Spinal cord (tissue), 10 donors: ENCODE results near the gene NOL3. TPM values are rescaled to one million over a fixed set of nuclear protein-coding genes. Genes with fewer than 3 reads are reported as not detected.

Source experiments
- DNase-seq, 6 donors: peaks; one replicate each; pipeline versions ENCODE4 v3.0.0 to v3.0.0-alpha.2; 2013 to 2015; ENCODE audit warnings: low spot score in 6 of 6, low read depth in 4 of 6
- H3K27ac ChIP-seq: one replicate; pipeline ENCODE4 v1.5.1; 2013; ENCODE audit warnings: low read depth, low read length, control low read depth
- H3K27me3 ChIP-seq: one replicate; pipeline ENCODE4 v1.6.1; 2013; ENCODE audit warnings: low read length; ENCODE audit not compliant: control insufficient read depth, insufficient read depth
- H3K36me3 ChIP-seq: one replicate; pipeline ENCODE4 v1.6.1; 2013; ENCODE audit warnings: low read length; ENCODE audit not compliant: control insufficient read depth, insufficient read depth
- H3K4me1 ChIP-seq: one replicate; pipeline ENCODE4 v1.6.1; 2013; ENCODE audit warnings: low read length; ENCODE audit not compliant: control insufficient read depth, insufficient read depth
- H3K4me3 ChIP-seq: one replicate; pipeline ENCODE4 v1.5.1; 2013; ENCODE audit warnings: low read depth, low read length, control low read depth
- H3K9me3 ChIP-seq: one replicate; pipeline ENCODE4 v1.6.1; 2013; ENCODE audit warnings: low read length; ENCODE audit not compliant: control insufficient read depth, insufficient read depth
- WGBS: methylation state at CpG from one replicate; pipeline ENCODE4 v1.1.5; 2013; ENCODE audit warnings: missing lambda C conversion rate; ENCODE audit not compliant: insufficient coverage; 5-methylcytosine and 5-hydroxymethylcytosine counted together
- polyA plus RNA-seq, 2 donors: library from polyadenylated mRNA; unstranded; fragments of 120-200 nt; gene quantifications; one replicate each; pipeline ENCODE4 v1.2.1, GENCODE V29; 2013; ENCODE audit not compliant: insufficient read length in 2 of 2
- total RNA-seq, 2 donors: library from RNA; depleted of rRNA in 1 of 2; stranded (reverse); fragments of 120-200 nt in 1 of 2; fragments of >200 nt in 1 of 2; gene quantifications; one replicate each; pipeline versions ENCODE4 v1.2.3 to v1.2.4, GENCODE V29; 2013 to 2014
- donor health status: healthy.

The NOL3 gene
- total and polyA plus RNA-seq, 4 donors = 14.0 to 25.4 (median 19.1) TPM

- Histone ChIP-seq H3K27me3 (peaks cover 41% of the 10 kb centered on the region), H3K4me3 (no peak overlapping the region), H3K36me3 (peaks cover 77% of the 10 kb centered on the region), H3K4me1 (peaks cover 30% of the 10 kb centered on the region), H3K9me3 (no peaks in the 10 kb centered on the region), H3K27ac (no peak overlapping the region)
- no peak for DNase-seq
- 94% methylated on average over 5 of the region's 7 CpGs for WGBS
These were observed 23.6 kb upstream of the NOL3 start for GRCh38 chr16:67146523-67147357.

GRCh38 chr16:67147437-67148140 lies 22.7 kb upstream of the NOL3 start:
- Histone ChIP-seq H3K27me3 (peaks cover 44% of the 10 kb centered on the region), H3K36me3 (peaks cover 69% of the 10 kb centered on the region), H3K4me1 (peaks cover 30% of the 10 kb centered on the region), H3K9me3 (no peaks in the 10 kb centered on the region), H3K4me3 (no peak overlapping the region), H3K27ac (no peak overlapping the region)
- WGBS = 100% methylated on average over 4 of the region's 4 CpGs
- DNase-seq = peak in 1 of 6 donors; percentile 44

- H3K9me3 ChIP-seq = no peaks in the 10 kb centered on the region
- no peak overlapping the region for H3K27ac ChIP-seq
- no peak overlapping the region for H3K4me3 ChIP-seq
- peaks cover 62% of the 10 kb centered on the region for H3K36me3 ChIP-seq
- no peak for DNase-seq
- peaks cover 30% of the 10 kb centered on the region for H3K4me1 ChIP-seq
- H3K27me3 ChIP-seq = peaks cover 48% of the 10 kb centered on the region
- 96% methylated on average over 2 of the region's 2 CpGs for WGBS
These were observed 22.1 kb upstream of the NOL3 start for GRCh38 chr16:67148221-67148620.

- H3K4me3 ChIP-seq = no peak overlapping the region
- H3K27me3 ChIP-seq = peaks cover 51% of the 10 kb centered on the region
- H3K27ac ChIP-seq = no peak overlapping the region
- DNase-seq = no peak
- no peaks in the 10 kb centered on the region for H3K9me3 ChIP-seq
- H3K36me3 ChIP-seq = peaks cover 57% of the 10 kb centered on the region
- 92% methylated on average over 10 of the region's 11 CpGs for WGBS
- peaks cover 30% of the 10 kb centered on the region for H3K4me1 ChIP-seq
These were observed 21.6 kb upstream of the NOL3 start for GRCh38 chr16:67148656-67149275.

- DNase-seq = no peak
- Histone ChIP-seq H3K9me3 (no peaks in the 10 kb centered on the region), H3K27ac (no peak overlapping the region), H3K4me3 (no peak overlapping the region), H3K4me1 (peaks cover 32% of the 10 kb centered on the region), H3K36me3 (peaks cover 50% of the 10 kb centered on the region), H3K27me3 (peaks cover 58% of the 10 kb centered on the region)
- 32% methylated on average over 77 of the region's 77 CpGs for WGBS
These were observed 20.9 kb upstream of the NOL3 start for GRCh38 chr16:67149276-67150046.

- H3K36me3 ChIP-seq = peaks cover 42% of the 10 kb centered on the region
- H3K4me1 ChIP-seq = peaks cover 39% of the 10 kb centered on the region
- H3K4me3 ChIP-seq = peak overlapping the region; percentile 36
- WGBS = 1% methylated on average over 94 of the region's 94 CpGs
- peak in 1 of 6 donors; percentile 68 for DNase-seq
- no peaks in the 10 kb centered on the region for H3K9me3 ChIP-seq
- H3K27me3 ChIP-seq = peaks cover 65% of the 10 kb centered on the region
- peak overlapping the region; percentile 65 for H3K27ac ChIP-seq
These were observed 20.1 kb upstream of the NOL3 start for GRCh38 chr16:67150047-67150832.

GRCh38 chr16:67150833-67151396 lies 19.4 kb upstream of the NOL3 start, which contains the start of gene B3GNT9:
Gene B3GNT9, minus strand, starts transcription at chr16:67150998. Its CDS starts 513 bp downstream, at chr16:67150485.
- WGBS = 3% methylated on average over 34 of the region's 34 CpGs
- H3K27me3 ChIP-seq = peaks cover 71% of the 10 kb centered on the region
- peak within 1 kb of the TSS; percentile 36 for H3K4me3 ChIP-seq
- no peaks in the 10 kb centered on the region for H3K9me3 ChIP-seq
- DNase-seq = peak in 2 of 6 donors; percentile 13 to 85
- peaks cover 35% of the 10 kb centered on the region for H3K36me3 ChIP-seq
- peaks cover 45% of the 10 kb centered on the region for H3K4me1 ChIP-seq
- peak within 1 kb of the TSS; percentile 65 for H3K27ac ChIP-seq

- peaks cover 48% of the 10 kb centered on the region for H3K4me1 ChIP-seq
- no peak overlapping the region for H3K27ac ChIP-seq
- peak overlapping the region; percentile 36 for H3K4me3 ChIP-seq
- WGBS = 49% methylated on average over 7 of the region's 8 CpGs
- H3K27me3 ChIP-seq = peaks cover 77% of the 10 kb centered on the region
- DNase-seq = no peak
- no peaks in the 10 kb centered on the region for H3K9me3 ChIP-seq
- H3K36me3 ChIP-seq = peaks cover 29% of the 10 kb centered on the region
These were observed 18.8 kb upstream of the NOL3 start for GRCh38 chr16:67151431-67152097.
